Measurements from ENCODE around the gene TAF6. TPM values are rescaled to one million over a fixed set of nuclear protein-coding genes. Genes with fewer than 3 reads are reported as not detected.
A peak's percentile ranks its signal among the peaks of the same experiment; 100 is the strongest.

Gene TAF6
- total and polyA plus RNA-seq, 9 donors: 35.9 to 66.1 (median 57.1) TPM

- H3K4me1 ChIP-seq (ENCODE audit: insufficient read depth): no peaks in the 10 kb centered on the region
- no peak for DNase-seq
- WGBS, 3 donors: 31 to 41% (median 40%) methylated on average over 10 of the region's 10 CpGs
- H3K4me3 ChIP-seq: no peak overlapping the region
- intact Hi-C loops (cut with DNase I): no loop called here
- H3K27ac ChIP-seq: no peak overlapping the region
- no peak for TF ChIP-seq CTCF (IDR thresholded peaks at IDR 0.05)
- TF ChIP-seq POLR2A (IDR thresholded peaks at IDR 0.05): no peak
- no peak for TF ChIP-seq EP300 (IDR thresholded peaks at IDR 0.05)
- H3K9me3 ChIP-seq: no peaks in the 10 kb centered on the region
- H3K27me3 ChIP-seq: no peaks in the 10 kb centered on the region
- H3K36me3 ChIP-seq: no peaks in the 10 kb centered on the region
Observed at GRCh38 chr7:100087055-100087750, 32.0 kb downstream of the TAF6 start.

GRCh38 chr7:100085515-100085914, 33.6 kb downstream of the TAF6 start:
- Histone ChIP-seq H3K27me3 (no peaks in the 10 kb centered on the region), H3K4me1 (ENCODE audit: insufficient read depth) (no peaks in the 10 kb centered on the region), H3K9me3 (no peaks in the 10 kb centered on the region), H3K4me3 (no peak overlapping the region), H3K27ac (no peak overlapping the region), H3K36me3 (no peaks in the 10 kb centered on the region)
- intact Hi-C loops (cut with DNase I): no loop called here
- no peak for DNase-seq
- 41 to 47% (median 41%) methylated on average over 3 of the region's 3 CpGs for WGBS, 3 donors
- TF ChIP-seq POLR2A (IDR thresholded peaks at IDR 0.05): no peak
- no peak for TF ChIP-seq EP300 (IDR thresholded peaks at IDR 0.05)
- no peak for TF ChIP-seq CTCF (IDR thresholded peaks at IDR 0.05)

- intact Hi-C loops (cut with DNase I): loop anchor here in 2 of 4 donors (5.0 kb wide), 1 partner anchor 86 kb away; no protein-coding TSS in a partner anchor
- H3K9me3 ChIP-seq: no peaks in the 10 kb centered on the region
- H3K4me1 ChIP-seq (ENCODE audit: insufficient read depth): peaks cover 6% of the 10 kb centered on the region
- no peaks in the 10 kb centered on the region for H3K27me3 ChIP-seq
- H3K27ac ChIP-seq: no peak overlapping the region
- no peaks in the 10 kb centered on the region for H3K36me3 ChIP-seq
- WGBS, 3 donors: 62 to 69% (median 65%) methylated on average over 4 of the region's 4 CpGs
- DNase-seq: no peak
- no peak for TF ChIP-seq EP300 (IDR thresholded peaks at IDR 0.05)
- TF ChIP-seq POLR2A (IDR thresholded peaks at IDR 0.05): no peak
- no peak overlapping the region for H3K4me3 ChIP-seq
Observed at GRCh38 chr7:100082978-100083377, 36.2 kb downstream of the TAF6 start.

GRCh38 chr7:100081535-100082102, 37.5 kb downstream of the TAF6 start, which contains the start of gene ZNF3:
ZNF3 (minus strand) TSS chr7:100081723; CDS start chr7:100077357, 4,366 bp downstream.
- Histone ChIP-seq H3K9me3 (no peaks in the 10 kb centered on the region), H3K27me3 (no peaks in the 10 kb centered on the region), H3K4me3 (peak within 1 kb of the TSS; percentile 100), H3K4me1 (ENCODE audit: insufficient read depth) (peaks cover 6% of the 10 kb centered on the region), H3K27ac (peak within 1 kb of the TSS in 1 of 2 donors; percentile 37), H3K36me3 (no peaks in the 10 kb centered on the region)
- 1% methylated on average over 55 of the region's 55 CpGs for WGBS, 3 donors
- DNase-seq: peak; percentile 97 to 99 (median 98)
- intact Hi-C loops (cut with DNase I): loop anchor here in 2 of 4 donors (5.0 kb wide), 1 partner anchor 84 kb away; no protein-coding TSS in a partner anchor
- TF ChIP-seq CTCF (IDR thresholded peaks at IDR 0.05) (peak; percentile 93 to 97 (median 96)), EP300 (IDR thresholded peaks at IDR 0.05) (no peak), POLR2A (IDR thresholded peaks at IDR 0.05) (peak; percentile 70)
